ENCODE measurements around the gene UNC13C.

UNC13C gene

GRCh38 chr15:54575586-54575985 lies 597.3 kb downstream of the UNC13C start:
- no peak for DNase-seq

- no peak for DNase-seq
Measured at GRCh38 chr15:54576298-54576935, 598.2 kb downstream of the UNC13C start.

DNA sequence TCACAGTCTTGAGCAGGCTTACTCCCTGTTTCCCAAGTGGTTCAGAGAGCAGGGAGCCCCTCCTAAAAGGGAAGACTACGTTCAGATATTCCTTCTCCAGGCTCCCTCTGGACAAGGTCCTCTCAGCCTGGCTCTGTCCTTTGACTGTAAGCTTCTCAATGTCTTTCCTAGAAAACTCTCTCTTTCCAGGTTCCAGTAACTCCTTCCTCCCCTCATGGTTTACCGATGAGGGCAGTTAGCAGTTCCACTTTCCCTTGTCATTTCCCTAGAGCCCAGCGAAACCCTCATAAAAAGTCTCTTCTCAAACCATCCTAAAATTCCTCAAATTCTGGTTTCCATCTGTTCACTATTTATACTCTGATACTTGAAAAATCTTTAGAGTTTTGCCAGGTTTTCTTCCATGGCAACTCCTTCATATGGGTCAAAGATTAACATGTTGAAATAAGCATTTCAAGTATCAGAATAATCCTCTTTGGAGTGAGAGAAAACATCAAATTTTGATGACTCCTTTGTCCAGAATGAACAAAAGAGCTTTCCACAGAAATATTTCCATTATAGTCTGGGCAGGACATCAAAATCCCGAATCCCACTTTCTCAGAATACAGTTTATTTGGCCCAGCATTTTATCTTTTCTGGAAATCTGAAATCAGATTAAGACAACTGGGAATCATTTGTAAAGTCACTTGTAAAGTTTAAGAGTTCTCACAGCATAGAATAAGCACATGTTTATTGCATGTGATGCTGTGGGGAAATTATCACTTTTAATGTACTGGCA lies 599.4 kb downstream of the UNC13C start:
- no peak for DNase-seq

- DNase-seq, result no peak
Measured at GRCh38 chr15:54579855-54580254, 601.6 kb downstream of the UNC13C start.

DNA sequence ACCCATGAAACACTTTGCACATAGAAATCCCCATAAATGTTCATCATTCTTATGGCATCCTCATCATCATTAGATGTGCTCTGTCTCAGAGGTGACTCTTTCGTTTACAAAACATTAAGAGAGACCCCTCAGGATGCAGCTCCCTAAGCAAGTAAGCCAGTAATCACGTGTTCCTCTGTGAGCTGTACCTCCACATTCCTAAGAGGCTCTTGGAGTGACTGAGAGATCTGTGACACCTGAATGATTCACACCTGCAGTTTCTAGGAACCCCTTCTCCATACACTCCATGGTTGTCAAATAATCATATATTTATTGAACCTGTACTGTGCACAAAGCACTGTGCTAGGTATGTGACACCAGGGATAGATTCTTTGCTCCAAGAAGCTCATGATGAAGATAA lies 602.4 kb downstream of the UNC13C start:
- DNase-seq, result no peak

GRCh38 chr15:54582863-54583643 lies 604.8 kb downstream of the UNC13C start:
- no peak for DNase-seq

GRCh38 chr15:54585063-54585462 lies 606.8 kb downstream of the UNC13C start:
- DNase-seq, result no peak

DNA sequence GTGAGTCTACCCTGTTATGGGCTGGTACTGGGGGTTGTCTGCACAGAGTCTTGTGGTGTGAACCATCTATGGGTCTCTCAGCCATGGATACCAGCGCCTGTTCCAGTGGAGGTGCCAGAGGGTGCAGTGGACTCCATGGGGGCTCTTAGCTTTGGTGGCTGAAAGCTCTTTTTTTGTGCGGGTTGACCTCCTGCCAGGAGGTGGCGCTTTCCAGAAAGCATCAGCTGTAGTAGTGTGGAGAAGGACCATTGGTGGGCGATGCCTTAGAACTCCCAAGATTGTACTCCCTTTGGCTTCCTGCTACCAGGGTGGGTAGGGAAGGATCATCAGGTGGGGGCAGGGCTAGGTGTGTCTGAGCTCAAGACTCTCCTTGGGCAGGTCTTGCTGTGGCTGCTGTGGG lies 615.9 kb downstream of the UNC13C start:
- DNase-seq, result no peak

GRCh38 chr15:54599386-54599785 lies 621.1 kb downstream of the UNC13C start:
- DNase-seq, result no peak

GRCh38 chr15:54605043-54605442 lies 626.8 kb downstream of the UNC13C start:
- DNase-seq, result no peak

- no peak for DNase-seq
Measured at GRCh38 chr15:54605556-54605955, 627.3 kb downstream of the UNC13C start.

- no peak for DNase-seq
Measured at GRCh38 chr15:54608876-54609835, 630.9 kb downstream of the UNC13C start.

DNA sequence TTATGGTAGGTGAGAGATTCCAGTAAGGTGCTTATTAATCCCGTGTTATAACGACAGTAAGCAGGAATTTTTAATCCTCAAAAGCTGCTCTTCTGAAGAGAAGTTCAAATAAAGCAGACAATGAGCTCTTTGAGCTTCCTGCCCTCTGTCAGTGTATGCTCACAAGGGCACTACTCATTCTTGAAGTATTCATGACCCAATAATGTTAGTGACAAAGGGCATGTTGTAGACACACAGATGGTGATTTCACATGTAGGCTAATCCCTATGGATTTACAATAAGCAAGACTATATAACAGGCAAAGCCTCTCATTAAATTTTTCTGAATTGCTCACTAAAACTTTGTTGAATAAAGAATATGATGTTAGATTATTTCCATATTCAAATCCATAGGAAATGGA lies 639.9 kb downstream of the UNC13C start:
- no peak for DNase-seq

- no peak for DNase-seq
Measured at GRCh38 chr15:54619180-54619579, 640.9 kb downstream of the UNC13C start.

GRCh38 chr15:54620916-54621315 lies 642.7 kb downstream of the UNC13C start:
- DNase-seq, result no peak

DNA sequence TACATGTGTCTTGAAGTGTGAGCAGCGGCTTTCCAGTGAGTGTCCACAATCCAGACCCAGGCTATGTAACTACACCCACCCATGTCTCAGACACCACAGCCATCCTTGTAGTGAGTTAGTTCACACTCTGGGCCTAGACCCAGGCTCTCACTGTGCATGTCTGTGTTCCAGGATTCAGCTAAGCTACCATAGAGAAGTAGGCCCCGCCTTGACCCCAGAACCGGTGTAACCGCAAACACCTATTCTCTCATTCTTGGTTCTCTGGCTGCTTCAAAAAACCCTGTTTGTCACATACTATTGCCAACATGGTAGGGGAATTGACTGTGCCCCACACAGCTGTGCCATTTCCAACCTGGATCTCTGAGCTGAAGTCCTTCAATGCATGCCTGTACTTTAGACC lies 657.9 kb downstream of the UNC13C start:
- DNase-seq, result no peak

GRCh38 chr15:54638666-54639065 lies 660.4 kb downstream of the UNC13C start:
- no peak for DNase-seq

- DNase-seq, result no peak
Measured at GRCh38 chr15:54640873-54641272, 662.6 kb downstream of the UNC13C start.

DNA sequence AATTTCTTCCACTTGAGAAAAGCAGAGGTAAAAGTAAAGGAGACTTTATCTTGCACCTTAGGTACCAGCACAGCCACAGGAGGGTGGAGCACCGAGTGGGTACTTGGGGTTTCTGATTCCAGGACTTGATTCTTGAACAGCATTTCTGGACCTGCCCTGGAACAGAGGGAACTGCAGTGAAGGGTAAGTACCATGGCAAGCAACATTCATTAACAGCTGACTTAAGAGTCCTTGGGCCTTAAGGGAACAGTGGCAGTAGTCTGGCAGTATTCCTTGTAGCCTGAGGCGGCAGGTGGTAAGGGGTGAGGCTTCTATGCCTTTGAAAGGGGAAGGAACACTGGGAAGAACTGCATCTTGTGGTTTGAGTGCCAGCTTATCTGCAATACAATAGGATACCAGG lies 666.6 kb downstream of the UNC13C start:
- DNase-seq, result no peak

- no peak for DNase-seq
Measured at GRCh38 chr15:54659646-54660045, 681.4 kb downstream of the UNC13C start.

DNA sequence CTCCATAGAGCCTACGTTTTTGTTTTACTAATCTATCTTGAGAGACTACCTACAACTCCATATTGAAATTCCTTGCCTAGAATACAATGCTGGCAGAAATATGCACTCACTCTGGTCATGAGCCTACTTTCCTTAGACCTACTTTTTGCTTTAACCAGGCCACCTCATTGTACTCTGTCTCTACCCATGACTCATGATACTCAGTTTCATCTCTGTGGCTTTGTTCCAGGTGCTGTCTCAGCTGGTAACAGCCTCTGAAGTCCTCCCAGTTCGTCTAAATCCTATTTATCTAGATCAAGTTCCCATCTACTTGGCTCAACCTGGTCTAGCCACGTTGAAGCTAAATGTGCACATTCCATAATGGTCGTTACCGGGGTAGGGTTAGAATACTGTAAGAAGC lies 682.1 kb downstream of the UNC13C start:
- DNase-seq, result no peak

DNA sequence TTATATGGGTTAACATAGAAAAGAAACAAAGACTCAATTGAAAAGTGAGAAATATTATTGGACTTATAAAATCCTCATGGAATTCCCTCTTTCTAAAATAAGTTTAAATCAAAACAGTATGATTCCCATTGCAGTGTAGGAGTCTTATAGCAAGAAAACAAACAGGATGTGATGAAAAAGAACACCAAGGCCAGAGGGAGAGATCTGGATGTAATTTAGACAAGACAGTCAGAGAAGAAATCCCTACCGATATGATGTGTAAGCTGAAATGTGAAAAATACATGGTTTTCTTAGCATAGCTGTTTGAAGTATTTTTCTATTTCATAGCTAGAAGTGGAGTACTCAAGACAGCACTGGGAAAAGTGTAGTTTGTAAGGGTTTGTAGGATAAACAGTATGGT lies 697.0 kb downstream of the UNC13C start:
- DNase-seq, result no peak

- DNase-seq, result no peak
Measured at GRCh38 chr15:54681584-54681983, 703.3 kb downstream of the UNC13C start.

All from effector CD8-positive, alpha-beta T cell (primary cell).